Measurements from ENCODE around the gene AGR2. TPM values are rescaled to one million over a fixed set of nuclear protein-coding genes. Genes with fewer than 3 reads are reported as not detected.

AGR2 gene
- total RNA-seq, 1 experiment from 2014 or later = 147 TPM

DNA sequence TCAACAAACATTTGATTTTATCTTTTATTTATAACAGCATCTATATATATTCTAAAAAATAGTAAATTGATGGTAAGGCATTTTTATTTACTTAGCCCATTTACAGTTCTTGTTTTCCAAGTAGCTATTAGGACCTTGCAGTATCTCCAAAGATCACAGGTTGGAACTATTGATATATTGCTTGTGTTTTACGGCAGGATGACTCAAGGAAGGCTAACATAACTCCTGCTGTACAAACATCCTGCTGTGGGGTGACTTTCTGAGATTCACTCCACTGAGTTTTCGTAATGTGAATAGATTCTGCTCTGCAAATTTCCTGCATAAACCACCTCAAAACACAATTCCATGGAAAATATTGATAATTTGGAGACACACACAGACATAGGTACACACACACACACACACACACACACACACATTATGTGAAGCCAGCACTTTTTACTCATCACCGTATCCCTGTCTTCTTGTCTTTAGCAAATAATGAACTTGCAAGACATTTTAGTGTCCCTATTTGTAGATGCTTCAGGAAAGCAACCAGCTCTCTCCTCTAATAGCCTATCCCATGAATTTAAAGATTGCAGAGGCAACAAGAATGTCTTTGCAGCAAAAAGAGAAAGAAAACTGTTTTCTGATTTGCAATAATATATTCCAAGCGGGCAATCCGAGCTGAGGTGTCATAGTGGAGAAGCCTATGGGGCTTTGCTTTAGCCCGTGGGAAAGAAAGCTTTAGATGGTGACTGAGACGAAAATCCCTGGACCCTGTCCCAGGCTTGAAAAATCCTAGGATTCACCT lies 722 bp downstream of the AGR2 start:
- intact Hi-C loops (cut with micrococcal nuclease; ENCODE audit: unreplicated experiment) (loop anchor here (2.0 to 5.0 kb wide), 2 partner anchors 43 to 102 kb away; no protein-coding TSS in a partner anchor), in situ Hi-C loops (cut with HindIII; ENCODE audit: low pct_unique_long_range_greater_than_20kb, low sequenced_read_pairs) (no loop called here)
- H3K27me3 ChIP-seq (ENCODE audit: control insufficient read depth, insufficient read depth, low read length) = no peaks in the 10 kb centered on the region
- DNase-seq (ENCODE audit: low read depth, low spot score) = peak; percentile 90
- ChIA-PET POLR2A (interaction anchor here (0.5 to 0.9 kb wide), 3 partner anchors 43 to 177 kb away, joined by 3 to 5 read pairs (median 3); no protein-coding TSS in a partner anchor), CTCF (interaction anchor here (0.7 to 1.9 kb wide), 3 partner anchors 28 to 216 kb away, joined by 3 to 4 read pairs (median 3); no protein-coding TSS in a partner anchor)
- peak; percentile 77 for TF ChIP-seq TCF7L2 (IDR thresholded peaks at IDR 0.05; ENCODE audit: low read depth, low read length)
- TF ChIP-seq, protein P1, sequence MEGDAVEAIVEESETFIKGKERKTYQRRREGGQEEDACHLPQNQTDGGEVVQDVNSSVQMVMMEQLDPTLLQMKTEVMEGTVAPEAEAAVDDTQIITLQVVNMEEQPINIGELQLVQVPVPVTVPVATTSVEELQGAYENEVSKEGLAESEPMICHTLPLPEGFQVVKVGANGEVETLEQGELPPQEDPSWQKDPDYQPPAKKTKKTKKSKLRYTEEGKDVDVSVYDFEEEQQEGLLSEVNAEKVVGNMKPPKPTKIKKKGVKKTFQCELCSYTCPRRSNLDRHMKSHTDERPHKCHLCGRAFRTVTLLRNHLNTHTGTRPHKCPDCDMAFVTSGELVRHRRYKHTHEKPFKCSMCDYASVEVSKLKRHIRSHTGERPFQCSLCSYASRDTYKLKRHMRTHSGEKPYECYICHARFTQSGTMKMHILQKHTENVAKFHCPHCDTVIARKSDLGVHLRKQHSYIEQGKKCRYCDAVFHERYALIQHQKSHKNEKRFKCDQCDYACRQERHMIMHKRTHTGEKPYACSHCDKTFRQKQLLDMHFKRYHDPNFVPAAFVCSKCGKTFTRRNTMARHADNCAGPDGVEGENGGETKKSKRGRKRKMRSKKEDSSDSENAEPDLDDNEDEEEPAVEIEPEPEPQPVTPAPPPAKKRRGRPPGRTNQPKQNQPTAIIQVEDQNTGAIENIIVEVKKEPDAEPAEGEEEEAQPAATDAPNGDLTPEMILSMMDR (IDR thresholded peaks at IDR 0.05) = no peak
- TF ChIP-seq POLR2AphosphoS5 (IDR thresholded peaks at IDR 0.05; ENCODE audit: low read depth, low read length) = peak; percentile 82
- no peak for TF ChIP-seq SIN3A (IDR thresholded peaks at IDR 0.05; ENCODE audit: borderline replicate concordance, insufficient read depth, low read depth, low read length)
- TF ChIP-seq, protein P2, sequence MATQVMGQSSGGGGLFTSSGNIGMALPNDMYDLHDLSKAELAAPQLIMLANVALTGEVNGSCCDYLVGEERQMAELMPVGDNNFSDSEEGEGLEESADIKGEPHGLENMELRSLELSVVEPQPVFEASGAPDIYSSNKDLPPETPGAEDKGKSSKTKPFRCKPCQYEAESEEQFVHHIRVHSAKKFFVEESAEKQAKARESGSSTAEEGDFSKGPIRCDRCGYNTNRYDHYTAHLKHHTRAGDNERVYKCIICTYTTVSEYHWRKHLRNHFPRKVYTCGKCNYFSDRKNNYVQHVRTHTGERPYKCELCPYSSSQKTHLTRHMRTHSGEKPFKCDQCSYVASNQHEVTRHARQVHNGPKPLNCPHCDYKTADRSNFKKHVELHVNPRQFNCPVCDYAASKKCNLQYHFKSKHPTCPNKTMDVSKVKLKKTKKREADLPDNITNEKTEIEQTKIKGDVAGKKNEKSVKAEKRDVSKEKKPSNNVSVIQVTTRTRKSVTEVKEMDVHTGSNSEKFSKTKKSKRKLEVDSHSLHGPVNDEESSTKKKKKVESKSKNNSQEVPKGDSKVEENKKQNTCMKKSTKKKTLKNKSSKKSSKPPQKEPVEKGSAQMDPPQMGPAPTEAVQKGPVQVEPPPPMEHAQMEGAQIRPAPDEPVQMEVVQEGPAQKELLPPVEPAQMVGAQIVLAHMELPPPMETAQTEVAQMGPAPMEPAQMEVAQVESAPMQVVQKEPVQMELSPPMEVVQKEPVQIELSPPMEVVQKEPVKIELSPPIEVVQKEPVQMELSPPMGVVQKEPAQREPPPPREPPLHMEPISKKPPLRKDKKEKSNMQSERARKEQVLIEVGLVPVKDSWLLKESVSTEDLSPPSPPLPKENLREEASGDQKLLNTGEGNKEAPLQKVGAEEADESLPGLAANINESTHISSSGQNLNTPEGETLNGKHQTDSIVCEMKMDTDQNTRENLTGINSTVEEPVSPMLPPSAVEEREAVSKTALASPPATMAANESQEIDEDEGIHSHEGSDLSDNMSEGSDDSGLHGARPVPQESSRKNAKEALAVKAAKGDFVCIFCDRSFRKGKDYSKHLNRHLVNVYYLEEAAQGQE (IDR thresholded peaks at IDR 0.05; ENCODE audit: insufficient read depth in 1 of 2, low read depth in 2 of 2, low read length in 1 of 2) = no peak
- BruUV-seq (replicated peaks) = TSS peak; percentile 91
- H3K27ac ChIP-seq (ENCODE audit: low read length) = peak overlapping the region; percentile 96
- peak; percentile 80 for ATAC-seq
- no peaks in the 10 kb centered on the region for H3K9me3 ChIP-seq (ENCODE audit: control insufficient read depth, insufficient read depth, low read depth, low read length)
- peaks cover 2% of the 10 kb centered on the region; the same call in 1 of the 2 replicates for H3K36me3 ChIP-seq (ENCODE audit: control insufficient read depth, insufficient read depth, low read length)
- peaks cover 36% of the 10 kb centered on the region for H3K4me1 ChIP-seq (ENCODE audit: control insufficient read depth, insufficient read depth, low read length)
- H3K4me3 ChIP-seq (ENCODE audit: low read depth in 2 of 2, low read length in 2 of 2) = peak overlapping the region; percentile 49 to 73

DNA sequence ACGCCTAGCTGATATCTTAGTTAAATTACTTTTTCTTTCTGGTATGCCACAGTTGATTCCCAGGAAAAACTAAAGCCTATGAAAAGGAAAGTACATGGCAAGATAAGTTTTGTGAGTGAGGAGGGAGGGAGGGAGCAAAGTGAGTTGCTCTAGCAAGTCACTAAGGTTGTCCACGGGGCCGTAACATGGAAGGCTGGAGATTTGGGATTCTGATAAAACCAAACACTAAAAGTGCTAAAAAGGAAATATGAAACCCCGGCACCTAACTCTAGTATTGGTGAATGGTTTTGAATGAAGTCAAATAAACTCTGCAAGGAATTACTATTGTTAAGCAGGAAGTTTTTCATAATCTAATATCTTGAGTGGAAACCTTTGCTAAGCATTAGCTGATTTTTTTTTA lies 1.7 kb downstream of the AGR2 start:
- peak overlapping the region; percentile 96 for H3K27ac ChIP-seq (ENCODE audit: low read length)
- peaks cover 36% of the 10 kb centered on the region for H3K4me1 ChIP-seq (ENCODE audit: control insufficient read depth, insufficient read depth, low read length)
- DNase-seq (ENCODE audit: low read depth, low spot score) = no peak
- no peaks in the 10 kb centered on the region for H3K9me3 ChIP-seq (ENCODE audit: control insufficient read depth, insufficient read depth, low read depth, low read length)
- H3K36me3 ChIP-seq (ENCODE audit: control insufficient read depth, insufficient read depth, low read length) = peaks cover 10% of the 10 kb centered on the region
- in situ Hi-C loops (cut with HindIII; ENCODE audit: low pct_unique_long_range_greater_than_20kb, low sequenced_read_pairs) (no loop called here), intact Hi-C loops (cut with micrococcal nuclease; ENCODE audit: unreplicated experiment) (loop anchor here (5.0 kb wide), 1 partner anchor 101 kb away; no protein-coding TSS in a partner anchor)
- ChIA-PET CTCF (interaction anchor here (1.9 kb wide), 1 partner anchor 115 kb away, joined by 4 read pairs; no protein-coding TSS in a partner anchor), POLR2A (no interaction called here)
- TF ChIP-seq POLR2AphosphoS5 (IDR thresholded peaks at IDR 0.05; ENCODE audit: low read depth, low read length) (no peak), SIN3A (IDR thresholded peaks at IDR 0.05; ENCODE audit: borderline replicate concordance, insufficient read depth, low read depth, low read length) (no peak), TCF7L2 (IDR thresholded peaks at IDR 0.05; ENCODE audit: low read depth, low read length) (no peak)
- TF ChIP-seq, protein P2 (IDR thresholded peaks at IDR 0.05; ENCODE audit: insufficient read depth in 1 of 2, low read depth in 2 of 2, low read length in 1 of 2) = no peak
- TF ChIP-seq, protein P1 (IDR thresholded peaks at IDR 0.05) = no peak
- H3K27me3 ChIP-seq (ENCODE audit: control insufficient read depth, insufficient read depth, low read length) = no peaks in the 10 kb centered on the region
- H3K4me3 ChIP-seq (ENCODE audit: low read depth in 2 of 2, low read length in 2 of 2) = peak overlapping the region; percentile 1 to 49; a peak in 3 of 4 replicates
- no TSS peak for BruUV-seq (replicated peaks)
- ATAC-seq = no peak

All from Panc1 (cell line).